22Rv1 (cell line): ENCODE results near the gene PLA2G2F.

Source experiments
- H3K27ac ChIP-seq: fragments of 450-650 bp; 2 replicates; pipeline ENCODE4 v1.5.1; 2017
- ZFX ChIP-seq: fragments of 450-650 bp; IDR thresholded peaks from 2 replicates; pipeline ENCODE4 v1.6.1; 2017; ENCODE audit warnings: antibody characterized with exemption, borderline replicate concordance
- TF ChIP-seq, protein P1 (sequence below): fragments of 450-650 bp; IDR thresholded peaks from 2 replicates; pipeline ENCODE4 v1.5.1; 2017; ENCODE audit warnings: mild to moderate bottlenecking

Gene PLA2G2F

DNA sequence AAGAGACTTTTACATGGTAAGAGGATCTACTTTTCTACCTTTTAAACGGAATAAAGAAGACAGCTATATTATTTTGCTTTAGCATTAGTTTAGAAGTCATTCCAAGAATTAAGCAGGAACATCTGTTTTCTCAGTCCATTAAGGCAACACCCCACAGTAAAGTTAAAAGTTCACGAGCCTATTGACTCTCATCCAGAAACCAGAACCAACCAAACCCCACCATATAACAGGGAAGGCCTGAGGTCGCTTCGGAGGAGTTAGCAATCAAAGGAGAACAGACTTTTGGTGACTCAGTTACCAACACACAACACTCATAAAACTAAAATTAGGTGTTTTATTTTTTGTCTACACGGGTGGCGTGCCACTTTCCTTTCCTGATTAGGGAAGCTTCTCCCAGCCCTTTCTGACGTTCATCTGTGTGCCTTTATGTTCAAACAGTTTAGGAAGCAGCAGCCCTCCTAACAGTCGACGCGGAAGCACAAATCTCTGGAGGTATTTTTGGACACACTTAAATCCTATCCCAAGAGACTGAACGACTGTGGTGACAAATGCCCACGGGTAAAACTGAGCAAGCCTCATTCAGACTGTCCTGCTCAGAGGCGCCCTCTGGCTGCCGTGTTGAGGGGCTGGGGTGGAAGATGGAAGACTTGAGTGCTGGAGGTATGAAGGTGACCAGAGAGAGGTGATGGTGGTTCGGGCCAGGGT is 55.8 kb downstream of the PLA2G2F start:
- no peak for TF ChIP-seq ZFX
- TF ChIP-seq, protein P1, sequence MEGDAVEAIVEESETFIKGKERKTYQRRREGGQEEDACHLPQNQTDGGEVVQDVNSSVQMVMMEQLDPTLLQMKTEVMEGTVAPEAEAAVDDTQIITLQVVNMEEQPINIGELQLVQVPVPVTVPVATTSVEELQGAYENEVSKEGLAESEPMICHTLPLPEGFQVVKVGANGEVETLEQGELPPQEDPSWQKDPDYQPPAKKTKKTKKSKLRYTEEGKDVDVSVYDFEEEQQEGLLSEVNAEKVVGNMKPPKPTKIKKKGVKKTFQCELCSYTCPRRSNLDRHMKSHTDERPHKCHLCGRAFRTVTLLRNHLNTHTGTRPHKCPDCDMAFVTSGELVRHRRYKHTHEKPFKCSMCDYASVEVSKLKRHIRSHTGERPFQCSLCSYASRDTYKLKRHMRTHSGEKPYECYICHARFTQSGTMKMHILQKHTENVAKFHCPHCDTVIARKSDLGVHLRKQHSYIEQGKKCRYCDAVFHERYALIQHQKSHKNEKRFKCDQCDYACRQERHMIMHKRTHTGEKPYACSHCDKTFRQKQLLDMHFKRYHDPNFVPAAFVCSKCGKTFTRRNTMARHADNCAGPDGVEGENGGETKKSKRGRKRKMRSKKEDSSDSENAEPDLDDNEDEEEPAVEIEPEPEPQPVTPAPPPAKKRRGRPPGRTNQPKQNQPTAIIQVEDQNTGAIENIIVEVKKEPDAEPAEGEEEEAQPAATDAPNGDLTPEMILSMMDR = peak; percentile 93
- H3K27ac ChIP-seq = no peak overlapping the region

DNA sequence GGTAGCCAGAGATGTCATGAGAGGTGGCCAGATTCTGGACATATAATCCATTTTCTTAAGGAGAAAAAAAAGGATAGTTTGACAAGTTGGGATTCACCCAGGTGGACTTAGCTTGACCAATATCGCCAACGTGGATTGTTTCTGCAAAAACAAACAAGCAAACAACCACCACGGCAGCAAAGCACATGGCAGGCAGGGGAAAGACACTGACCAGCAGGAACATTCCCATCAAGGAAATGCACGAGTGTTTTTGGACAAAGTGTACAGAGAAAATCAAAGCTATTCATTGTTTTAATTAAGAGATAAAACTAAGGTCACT is 56.3 kb downstream of the PLA2G2F start:
- no peak overlapping the region for H3K27ac ChIP-seq
- TF ChIP-seq, protein P1 = peak; percentile 47
- no peak for TF ChIP-seq ZFX

DNA sequence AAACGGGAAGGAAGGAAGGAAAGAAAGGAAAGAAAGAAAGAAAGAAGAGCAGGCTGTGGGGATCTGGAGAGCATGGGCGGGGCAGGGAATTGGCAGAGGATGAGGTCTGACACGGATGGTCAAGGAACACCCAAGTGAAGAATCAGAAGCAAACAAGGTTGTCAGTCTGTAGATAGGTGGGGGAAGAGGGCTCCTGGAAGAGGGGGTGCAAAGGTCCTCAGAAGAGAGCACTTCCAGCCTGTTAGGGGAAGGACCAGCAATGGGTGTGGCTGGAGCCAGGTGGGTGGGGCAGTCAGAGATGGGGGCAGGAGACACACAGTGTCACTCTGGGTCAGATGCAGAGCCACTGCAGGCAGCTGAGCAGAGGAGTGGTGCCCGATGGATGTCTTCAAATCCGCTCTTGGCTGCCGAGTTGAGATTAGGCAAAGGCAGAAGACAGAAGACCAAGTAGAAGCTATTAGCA is 58.2 kb downstream of the PLA2G2F start:
- TF ChIP-seq, protein P1 = no peak
- no peak for TF ChIP-seq ZFX
- no peak overlapping the region for H3K27ac ChIP-seq

DNA sequence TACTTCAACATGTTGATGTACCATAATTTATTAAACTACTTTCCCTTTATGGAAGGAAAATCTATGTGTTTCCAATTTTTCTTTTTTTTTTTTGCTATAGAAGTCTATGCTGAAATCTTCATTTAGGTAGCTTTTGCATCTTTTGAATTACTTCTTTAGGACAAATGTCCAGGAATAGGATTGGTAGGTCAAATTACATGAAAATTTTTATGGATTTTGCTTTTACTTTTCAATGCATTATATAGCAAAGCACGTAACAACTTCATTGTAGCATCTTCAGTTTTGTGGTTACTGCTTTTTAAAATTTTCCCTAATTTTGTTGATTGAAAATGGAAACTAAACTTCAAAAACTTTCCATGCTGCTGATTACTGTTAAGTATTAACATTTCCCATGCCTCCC is 59.2 kb downstream of the PLA2G2F start:
- TF ChIP-seq, protein P1 = no peak
- no peak for TF ChIP-seq ZFX

DNA sequence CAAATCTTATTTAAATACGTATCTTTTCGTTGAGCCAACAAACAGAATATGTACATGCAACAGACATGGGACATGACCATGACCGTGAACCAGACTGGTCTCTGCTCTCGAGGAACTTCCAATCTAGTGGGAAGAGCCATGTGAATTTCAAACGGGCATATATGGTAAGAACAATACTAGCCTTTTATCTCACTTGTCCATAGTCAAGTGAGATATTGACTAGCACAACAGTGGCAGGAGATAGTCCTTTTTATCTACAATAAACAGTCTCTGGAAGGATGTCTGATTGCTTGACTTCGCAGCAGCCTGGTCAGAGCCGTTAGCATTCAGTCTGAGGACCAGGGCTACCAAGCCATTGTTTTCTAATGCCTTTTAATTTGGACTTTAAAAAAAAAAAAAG is 59.8 kb downstream of the PLA2G2F start:
- TF ChIP-seq, protein P1 = no peak
- TF ChIP-seq ZFX = no peak

More for the DNA sequence above, 59.2 kb downstream of the PLA2G2F start:
- no peak overlapping the region for H3K27ac ChIP-seq

DNA sequence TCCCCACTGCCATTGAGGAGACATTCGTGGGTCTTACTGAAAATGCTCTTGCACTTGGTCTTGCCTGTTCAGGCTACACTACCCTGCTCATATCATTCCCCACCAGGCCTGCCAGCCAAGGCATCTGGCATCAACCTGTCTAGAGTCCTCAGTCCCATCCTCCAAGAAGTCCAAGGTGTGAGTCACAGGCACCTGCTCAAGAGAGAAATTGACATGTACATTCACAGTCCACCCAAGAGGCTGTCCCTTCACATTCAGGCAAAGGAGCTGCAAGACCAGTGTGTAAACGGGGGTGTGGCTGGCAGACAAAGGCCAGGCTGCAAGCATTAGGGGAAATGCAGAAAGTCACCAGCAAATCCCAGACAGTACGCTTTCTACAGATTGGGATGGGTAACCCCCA is 60.3 kb downstream of the PLA2G2F start:
- TF ChIP-seq ZFX = no peak
- TF ChIP-seq, protein P1 = no peak
- no peak overlapping the region for H3K27ac ChIP-seq

More for the DNA sequence above, 59.8 kb downstream of the PLA2G2F start:
- H3K27ac ChIP-seq = no peak overlapping the region

- no peak overlapping the region for H3K27ac ChIP-seq
Observed at GRCh38 chr1:20199840-20200239, 60.7 kb downstream of the PLA2G2F start.

More at GRCh38 chr1:20199840-20200239, 60.7 kb downstream of the PLA2G2F start:
- no peak for TF ChIP-seq ZFX
- TF ChIP-seq, protein P1 = no peak
